PC-9 (cell line): ENCODE measurements around the gene SH3PXD2B. TPM values are rescaled to one million over a fixed set of nuclear protein-coding genes. Genes with fewer than 3 reads are reported as not detected.

Experiments used
- BruUV-seq: library from RNA; stranded (reverse); fragments of 400-500 nt; replicated peaks from 2 replicates; lab custom pipeline; 2021; lab: Mats Ljungman, UMichigan
- CTCF ChIA-PET: fragments of 300-600 bp; sonication (Branson Sonifier 250); formaldehyde crosslinking; loops from one replicate; lab custom pipeline; 2022; ENCODE audit warnings: antibody characterized with exemption; lab: Charles Lee
- POLR2A ChIA-PET: fragments of 300-600 bp; sonication (Branson Sonifier 250); formaldehyde crosslinking; loops from one replicate; lab custom pipeline; 2022; ENCODE audit warnings: antibody characterized with exemption; ENCODE audit not compliant: unreplicated experiment; lab: Charles Lee
- DNase-seq, 2 experiments: peaks; one replicate each; pipeline versions ENCODE4 v3.0.0 to v3.0.0-alpha.2; 2015 to 2022; ENCODE audit warnings: mixed read lengths in 1 of 2
- H2AFZ ChIP-seq: fragments of 200-600 bp; sonication (generic); 2 replicates; pipeline ENCODE4 v1.8.1; 2017; ENCODE audit warnings: antibody characterized with exemption
- H3F3A ChIP-seq: fragments of 200-600 bp; sonication (generic); 2 replicates; pipeline ENCODE4 v1.8.1; 2017; ENCODE audit warnings: antibody characterized with exemption, mild to moderate bottlenecking, low read depth; ENCODE audit not compliant: insufficient read depth
- H3K27ac ChIP-seq: fragments of 200-600 bp; sonication (generic); 2 replicates; pipeline ENCODE4 v1.6.1; 2016; ENCODE audit warnings: mixed run types
- H3K27me3 ChIP-seq: fragments of 200-600 bp; sonication (generic); 2 replicates; pipeline ENCODE4 v1.6.1; 2016; ENCODE audit warnings: low read depth, mixed run types; ENCODE audit not compliant: insufficient read depth
- H3K36me3 ChIP-seq: fragments of 200-600 bp; sonication (generic); 2 replicates; pipeline ENCODE4 v1.6.1; 2016; ENCODE audit warnings: low read depth, mixed run types
- H3K4me1 ChIP-seq: fragments of 200-600 bp; sonication (generic); replicated peaks from 2 replicates; pipeline ENCODE4 v1.6.1; 2016; ENCODE audit warnings: mixed run types; ENCODE audit not compliant: insufficient read depth
- H3K4me2 ChIP-seq: fragments of 200-600 bp; sonication (generic); 2 replicates; pipeline ENCODE4 v1.6.1; 2017; ENCODE audit warnings: mixed run types
- H3K4me3 ChIP-seq: fragments of 200-600 bp; sonication (generic); 2 replicates; pipeline ENCODE4 v1.6.1; 2016; ENCODE audit warnings: mixed run types
- H3K79me2 ChIP-seq: fragments of 200-600 bp; sonication (generic); 2 replicates; pipeline ENCODE4 v1.6.1; 2017; ENCODE audit warnings: low read depth, mixed run types
- H3K9me2 ChIP-seq: fragments of 200-600 bp; sonication (generic); 2 replicates; pipeline ENCODE4 v1.8.1; 2017; ENCODE audit warnings: mild to moderate bottlenecking; ENCODE audit not compliant: insufficient read depth
- H3K9me3 ChIP-seq: fragments of 200-600 bp; sonication (generic); 2 replicates; pipeline ENCODE4 v1.8.1; 2016; ENCODE audit warnings: low read depth; ENCODE audit not compliant: insufficient read depth
- H4K20me1 ChIP-seq: fragments of 200-600 bp; sonication (generic); 2 replicates; pipeline ENCODE4 v1.8.1; 2017; ENCODE audit not compliant: insufficient read depth
- EZH2 ChIP-seq: fragments of 200-600 bp; sonication (generic); IDR thresholded peaks from 2 replicates; pipeline ENCODE4 v1.8.0; 2017; ENCODE audit warnings: antibody characterized with exemption, low read depth
- intact Hi-C: fragments of 100-400 bp; cut with micrococcal nuclease; formaldehyde crosslinking; loops from one replicate; pipeline ENCODE4 v1.10.0; 2022; ENCODE audit not compliant: unreplicated experiment
- total RNA-seq: library from RNA; stranded (reverse); gene quantifications from 2 replicates; pipeline ENCODE4 v1.2.3, GENCODE V29; 2021
- TF ChIP-seq, protein P1 (sequence below): fragments of 200-600 bp; sonication (generic); conservative IDR thresholded peaks from 2 replicates; pipeline ENCODE4 v1.6.1; 2017; ENCODE audit warnings: mixed run types, antibody characterized with exemption, mild to moderate bottlenecking, moderate library complexity

The SH3PXD2B gene
- total RNA-seq, 1 experiment from 2014 or later: 29.3 TPM

DNA sequence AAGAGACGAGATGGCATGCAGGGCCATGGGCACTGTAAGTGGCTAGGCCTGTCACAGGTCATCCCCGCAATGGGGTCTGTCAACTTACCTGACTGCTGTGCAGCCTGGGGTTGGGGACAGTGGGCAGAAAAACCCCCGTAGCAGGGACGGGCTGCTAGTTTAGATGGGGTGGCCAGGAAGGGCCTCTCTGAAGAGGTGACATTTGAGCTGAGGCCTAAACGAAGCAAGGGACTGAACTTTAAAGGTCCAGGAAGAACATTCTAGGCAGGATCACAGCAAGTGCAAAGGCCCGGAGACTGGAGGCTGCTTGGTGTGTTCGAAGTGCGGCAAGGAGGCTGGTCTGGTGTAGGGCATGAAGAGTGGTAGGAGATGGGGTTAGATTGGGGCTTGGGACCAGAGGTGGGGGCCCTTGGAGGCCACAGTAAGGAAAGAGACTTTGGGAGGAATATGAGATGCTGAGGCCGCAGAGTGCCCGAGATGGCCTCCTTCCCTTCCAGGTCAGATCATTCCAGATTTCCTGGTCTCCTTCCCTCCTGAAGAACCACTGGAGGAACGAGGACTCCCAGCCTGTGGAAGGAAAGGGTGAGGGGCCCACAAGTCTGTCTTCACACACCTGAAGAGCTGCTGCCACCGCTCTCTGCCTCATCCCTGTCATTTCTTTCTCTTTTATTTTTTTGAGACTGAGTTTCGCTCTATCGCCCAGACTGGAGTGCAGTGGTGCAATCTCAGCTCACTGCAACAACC lies 37.9 kb upstream of the SH3PXD2B start:
- no peak overlapping the region for H3K4me3 ChIP-seq
- no peaks in the 10 kb centered on the region for H3K9me2 ChIP-seq
- no peak overlapping the region for H3K27ac ChIP-seq
- TF ChIP-seq, protein P1, sequence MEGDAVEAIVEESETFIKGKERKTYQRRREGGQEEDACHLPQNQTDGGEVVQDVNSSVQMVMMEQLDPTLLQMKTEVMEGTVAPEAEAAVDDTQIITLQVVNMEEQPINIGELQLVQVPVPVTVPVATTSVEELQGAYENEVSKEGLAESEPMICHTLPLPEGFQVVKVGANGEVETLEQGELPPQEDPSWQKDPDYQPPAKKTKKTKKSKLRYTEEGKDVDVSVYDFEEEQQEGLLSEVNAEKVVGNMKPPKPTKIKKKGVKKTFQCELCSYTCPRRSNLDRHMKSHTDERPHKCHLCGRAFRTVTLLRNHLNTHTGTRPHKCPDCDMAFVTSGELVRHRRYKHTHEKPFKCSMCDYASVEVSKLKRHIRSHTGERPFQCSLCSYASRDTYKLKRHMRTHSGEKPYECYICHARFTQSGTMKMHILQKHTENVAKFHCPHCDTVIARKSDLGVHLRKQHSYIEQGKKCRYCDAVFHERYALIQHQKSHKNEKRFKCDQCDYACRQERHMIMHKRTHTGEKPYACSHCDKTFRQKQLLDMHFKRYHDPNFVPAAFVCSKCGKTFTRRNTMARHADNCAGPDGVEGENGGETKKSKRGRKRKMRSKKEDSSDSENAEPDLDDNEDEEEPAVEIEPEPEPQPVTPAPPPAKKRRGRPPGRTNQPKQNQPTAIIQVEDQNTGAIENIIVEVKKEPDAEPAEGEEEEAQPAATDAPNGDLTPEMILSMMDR: no peak
- no peak for TF ChIP-seq EZH2
- no peaks in the 10 kb centered on the region for H3K79me2 ChIP-seq
- DNase-seq: no peak
- no peaks in the 10 kb centered on the region for H3K4me1 ChIP-seq
- no peaks in the 10 kb centered on the region for H4K20me1 ChIP-seq
- intact Hi-C loops: no loop called here
- H3K27me3 ChIP-seq: peaks cover 50% of the 10 kb centered on the region
- no peaks in the 10 kb centered on the region for H3K36me3 ChIP-seq
- BruUV-seq: no TSS peak
- H2AFZ ChIP-seq: no peak overlapping the region
- H3K4me2 ChIP-seq: no peak overlapping the region
- POLR2A ChIA-PET: no interaction called here
- H3F3A ChIP-seq: no peaks in the 10 kb centered on the region
- no peaks in the 10 kb centered on the region for H3K9me3 ChIP-seq
- CTCF ChIA-PET: no interaction called here

DNA sequence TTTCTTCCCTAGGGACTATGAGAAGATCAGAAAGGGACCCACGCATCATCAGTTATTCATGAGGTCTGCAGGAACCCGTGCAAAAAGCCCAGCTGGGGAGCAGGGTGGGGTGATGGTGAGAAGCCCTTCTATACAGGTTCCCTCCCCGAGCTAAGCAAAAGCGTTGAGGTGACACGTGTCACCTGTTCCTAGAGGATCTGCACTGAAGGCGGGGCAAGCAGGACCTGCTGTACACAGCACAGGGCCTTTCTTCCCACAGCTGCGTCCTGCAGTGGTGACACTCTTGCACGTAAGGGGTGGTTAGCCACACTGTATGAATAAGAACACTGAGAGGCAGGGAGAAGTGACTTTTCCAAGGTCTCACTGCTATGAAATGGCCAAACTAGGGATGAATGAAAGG lies 37.2 kb upstream of the SH3PXD2B start:
- H3K9me2 ChIP-seq: no peaks in the 10 kb centered on the region
- H4K20me1 ChIP-seq: no peaks in the 10 kb centered on the region
- CTCF ChIA-PET: no interaction called here
- TF ChIP-seq, protein P1: no peak
- no peak for TF ChIP-seq EZH2
- no peak overlapping the region for H3K4me3 ChIP-seq
- intact Hi-C loops: no loop called here
- no peak overlapping the region for H2AFZ ChIP-seq
- POLR2A ChIA-PET: no interaction called here
- H3K9me3 ChIP-seq: no peaks in the 10 kb centered on the region
- H3K4me1 ChIP-seq: no peaks in the 10 kb centered on the region
- no peak overlapping the region for H3K27ac ChIP-seq
- no TSS peak for BruUV-seq
- H3K36me3 ChIP-seq: no peaks in the 10 kb centered on the region
- no peak overlapping the region for H3K4me2 ChIP-seq
- DNase-seq: no peak
- no peaks in the 10 kb centered on the region for H3K79me2 ChIP-seq
- H3F3A ChIP-seq: no peaks in the 10 kb centered on the region
- peaks cover 44% of the 10 kb centered on the region for H3K27me3 ChIP-seq

DNA sequence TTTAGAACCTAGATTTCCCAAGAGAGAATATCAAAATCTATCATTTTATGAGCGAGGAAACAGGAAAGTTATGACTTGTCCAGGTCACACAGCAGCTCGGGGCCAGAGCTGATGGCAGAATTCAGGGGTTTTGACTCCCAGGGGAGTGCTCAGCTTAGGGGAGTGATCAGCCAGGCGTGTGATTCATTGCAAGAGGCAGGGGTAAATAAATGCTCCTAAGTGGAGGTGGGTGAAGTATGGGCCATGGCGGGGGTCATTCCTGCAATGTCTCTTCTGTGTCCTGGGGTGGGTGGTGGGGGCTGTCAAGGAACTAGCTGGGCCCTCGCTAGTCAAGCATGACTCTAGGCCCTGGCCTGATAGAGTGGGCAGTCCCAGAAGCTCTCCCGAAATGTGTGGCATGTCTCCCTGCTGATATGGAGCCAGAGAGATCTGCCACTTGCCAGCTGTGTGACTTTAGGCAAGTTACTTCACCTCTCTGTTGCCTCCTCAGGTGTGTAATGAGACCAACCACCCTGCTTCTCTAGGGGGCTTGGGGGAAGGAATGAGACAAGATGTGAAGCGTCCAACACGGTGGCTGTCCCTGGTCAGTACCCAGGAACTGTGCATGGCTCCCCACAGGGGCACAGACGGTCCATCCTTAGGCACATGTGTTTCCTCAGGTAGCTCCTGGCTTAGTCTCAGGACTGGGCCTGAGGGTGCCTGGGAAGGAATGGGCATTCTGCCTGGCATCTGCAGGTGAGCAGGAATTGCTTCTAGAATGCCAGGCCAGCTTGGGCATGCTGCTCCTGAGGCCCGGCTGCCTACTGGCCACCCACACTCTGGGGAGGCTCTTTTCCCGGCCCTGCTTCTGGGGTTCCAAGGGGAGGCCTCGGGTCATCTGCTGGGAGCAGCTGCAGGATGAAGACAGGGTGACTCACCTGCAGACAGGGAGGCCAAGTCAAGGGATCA lies 36.5 kb upstream of the SH3PXD2B start:
- no peaks in the 10 kb centered on the region for H3F3A ChIP-seq
- no TSS peak for BruUV-seq
- H3K4me3 ChIP-seq: no peak overlapping the region
- CTCF ChIA-PET: no interaction called here
- H3K4me2 ChIP-seq: no peak overlapping the region
- no peaks in the 10 kb centered on the region for H3K36me3 ChIP-seq
- H3K27me3 ChIP-seq: peaks cover 37% of the 10 kb centered on the region
- no peaks in the 10 kb centered on the region for H3K9me2 ChIP-seq
- POLR2A ChIA-PET: no interaction called here
- H3K9me3 ChIP-seq: no peaks in the 10 kb centered on the region
- no peaks in the 10 kb centered on the region for H3K4me1 ChIP-seq
- intact Hi-C loops: no loop called here
- no peaks in the 10 kb centered on the region for H4K20me1 ChIP-seq
- DNase-seq: no peak
- TF ChIP-seq, protein P1: no peak
- TF ChIP-seq EZH2: no peak
- no peak overlapping the region for H3K27ac ChIP-seq
- no peaks in the 10 kb centered on the region for H3K79me2 ChIP-seq
- H2AFZ ChIP-seq: no peak overlapping the region
